IPS-11a (cell line): ENCODE measurements around the gene CHI3L1.

Source experiments
- H3K4me3 ChIP-seq: one replicate; pipeline ENCODE4 v1.5.1; 2013; ENCODE audit warnings: low read depth, low read length, control low read depth

CHI3L1 gene

GRCh38 chr1:203138066-203138465 lies 48.4 kb downstream of the CHI3L1 start:
- H3K4me3 ChIP-seq = no peak overlapping the region

DNA sequence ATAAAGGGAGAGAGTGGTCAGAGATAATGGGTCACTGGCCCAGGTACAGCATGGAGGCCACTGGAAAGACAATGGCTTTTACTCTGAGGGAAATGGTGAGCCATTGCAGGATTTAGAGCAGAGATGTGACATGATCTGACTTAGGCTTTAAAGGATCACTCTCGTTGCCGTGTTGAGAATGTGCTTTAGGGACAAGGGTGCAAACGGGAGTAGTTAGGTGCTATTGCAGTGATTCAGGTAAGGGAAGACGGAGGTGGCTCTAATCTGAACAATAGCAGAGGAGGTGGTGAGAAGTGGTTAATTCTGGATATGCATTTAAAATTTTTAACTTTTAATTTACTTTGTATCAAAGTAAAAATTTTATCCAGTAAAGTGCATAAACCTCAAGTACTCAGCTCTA lies 49.2 kb downstream of the CHI3L1 start:
- H3K4me3 ChIP-seq = no peak overlapping the region

DNA sequence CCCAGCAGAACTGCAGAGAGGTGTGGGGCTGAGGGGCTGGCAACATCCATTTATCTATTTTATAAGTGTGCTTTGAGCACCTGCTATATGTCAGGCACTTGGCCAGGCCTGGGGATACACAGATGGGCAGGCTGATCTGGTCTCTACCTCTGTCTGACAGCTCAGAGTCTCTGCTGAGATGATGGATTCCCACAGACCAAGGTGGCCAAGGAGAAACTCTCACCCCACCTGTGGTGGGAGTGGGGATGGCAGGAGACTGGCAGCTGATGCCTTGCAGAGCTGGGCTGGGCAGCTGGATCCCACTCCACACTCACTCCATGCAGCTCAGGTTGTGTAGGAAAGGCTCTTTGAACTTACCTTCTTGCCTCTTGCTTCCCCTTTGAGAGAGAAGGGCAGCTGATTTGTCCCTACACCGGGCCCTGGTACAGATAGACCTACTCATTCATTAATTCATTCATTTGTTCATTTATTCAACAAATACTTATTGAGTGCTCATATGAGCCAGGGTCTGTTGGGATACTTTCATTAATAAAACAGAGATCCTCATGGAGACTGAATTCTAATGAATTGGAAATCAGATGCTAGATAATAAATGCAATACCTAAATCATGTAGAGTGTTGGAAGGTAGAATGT lies 50.0 kb downstream of the CHI3L1 start:
- no peak overlapping the region for H3K4me3 ChIP-seq

GRCh38 chr1:203135636-203136305 lies 50.7 kb downstream of the CHI3L1 start:
- H3K4me3 ChIP-seq = no peak overlapping the region

DNA sequence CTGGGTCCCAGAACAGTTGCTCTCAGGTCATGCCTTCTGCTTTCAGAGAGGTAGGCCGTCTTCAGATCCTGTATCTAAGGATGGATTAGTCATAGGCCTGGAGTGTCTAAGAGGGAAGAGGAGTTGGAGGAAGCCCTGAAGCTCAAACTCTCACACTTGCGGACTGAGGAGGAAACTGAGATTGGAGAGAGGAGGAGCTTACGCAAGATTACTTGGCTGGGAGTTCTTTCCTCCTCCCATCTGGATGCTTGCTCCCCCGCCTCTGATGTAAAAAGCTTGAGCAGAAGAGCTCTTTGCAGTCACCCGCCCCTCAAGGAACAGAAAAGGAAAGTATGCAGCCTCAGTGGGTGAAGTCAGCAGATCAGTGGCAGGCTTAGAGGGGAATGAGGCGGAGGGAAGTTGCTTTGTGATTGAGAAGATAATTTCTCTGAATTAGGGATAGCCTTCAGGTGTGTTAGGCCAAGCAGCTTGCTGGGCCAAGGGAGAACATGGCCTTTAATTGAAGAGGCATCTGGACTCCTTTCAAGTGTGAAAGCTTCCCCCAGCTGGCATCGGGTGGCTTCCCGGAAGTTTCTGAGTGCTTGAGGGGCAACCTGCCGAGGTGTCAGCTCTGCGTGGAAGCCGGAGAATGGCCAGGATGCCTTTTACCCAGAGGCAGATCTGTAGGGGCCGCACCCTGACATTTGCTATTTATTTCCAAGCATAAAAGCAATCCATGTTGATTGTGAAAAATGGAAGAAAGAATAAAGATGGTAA lies 52.4 kb downstream of the CHI3L1 start:
- H3K4me3 ChIP-seq = no peak overlapping the region

GRCh38 chr1:203131548-203132200 lies 54.8 kb downstream of the CHI3L1 start:
- no peak overlapping the region for H3K4me3 ChIP-seq

DNA sequence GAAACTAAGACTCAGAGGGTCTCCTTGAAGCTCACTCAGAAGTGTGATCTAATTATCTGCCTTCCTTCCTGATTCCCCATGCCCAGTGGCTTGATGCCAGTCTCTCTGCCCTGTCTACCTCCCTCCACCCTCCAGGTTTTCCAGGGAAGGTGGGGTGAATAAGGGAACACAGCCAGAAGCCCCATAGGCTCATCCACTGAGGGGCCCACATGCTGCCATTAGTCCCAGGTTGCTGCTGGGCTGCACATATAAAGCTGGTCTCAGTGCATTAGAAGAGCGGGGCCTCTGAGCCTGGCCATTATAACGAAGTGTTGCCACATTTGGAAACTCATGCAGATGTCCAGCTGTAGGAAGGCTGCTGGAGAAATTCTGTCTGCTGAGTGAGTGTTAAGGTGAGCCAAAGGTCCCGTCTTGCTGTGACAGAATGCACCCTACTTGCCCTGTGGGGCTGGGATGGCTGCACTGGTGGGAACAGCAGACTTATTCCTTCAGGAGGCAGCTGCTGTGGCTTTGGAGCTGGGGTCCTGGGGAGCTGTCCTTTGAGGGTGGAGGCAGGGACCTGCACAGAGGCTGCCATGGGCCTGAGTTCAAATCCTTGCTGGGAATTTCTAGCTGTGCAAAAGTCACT lies 56.0 kb downstream of the CHI3L1 start:
- H3K4me3 ChIP-seq = no peak overlapping the region

GRCh38 chr1:203129501-203130231 lies 56.8 kb downstream of the CHI3L1 start:
- H3K4me3 ChIP-seq = no peak overlapping the region
